ENCODE data around the gene TAPT1.
"Not testable (repeated sequence)": the region's sequence is repeated elsewhere in the genome, so short reads cannot be mapped to it uniquely, and the experiment has no call there.

The TAPT1 gene

GRCh38 chr4:16186986-16187385 lies 39.3 kb downstream of the TAPT1 start:
- no peak for DNase-seq (ENCODE audit: low read depth, low spot score)

GRCh38 chr4:16183604-16184003 lies 42.7 kb downstream of the TAPT1 start:
- DNase-seq (ENCODE audit: low read depth, low spot score), result no peak

GRCh38 chr4:16176621-16177020 lies 49.6 kb downstream of the TAPT1 start:
- DNase-seq (ENCODE audit: low read depth, low spot score), result no peak

DNA sequence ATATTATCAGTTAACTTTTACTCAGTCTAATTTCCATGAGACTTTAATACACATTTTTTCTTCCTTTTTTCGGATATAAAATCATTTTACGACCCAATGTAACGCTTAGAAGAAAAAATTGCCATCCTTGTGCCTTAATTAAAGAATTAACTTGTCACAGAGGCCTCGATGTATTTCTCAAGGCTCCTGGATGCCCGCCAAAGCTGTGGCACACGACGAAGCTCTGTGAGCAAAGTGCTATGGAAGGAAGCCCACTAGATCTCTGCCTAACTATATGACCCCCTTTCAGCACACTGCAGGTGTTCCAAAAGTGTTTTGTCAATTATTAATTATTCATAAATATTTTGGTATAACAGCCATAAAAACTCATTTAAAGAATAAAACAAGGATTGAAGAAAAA lies 54.4 kb downstream of the TAPT1 start:
- no peak for DNase-seq (ENCODE audit: low read depth, low spot score)

DNA sequence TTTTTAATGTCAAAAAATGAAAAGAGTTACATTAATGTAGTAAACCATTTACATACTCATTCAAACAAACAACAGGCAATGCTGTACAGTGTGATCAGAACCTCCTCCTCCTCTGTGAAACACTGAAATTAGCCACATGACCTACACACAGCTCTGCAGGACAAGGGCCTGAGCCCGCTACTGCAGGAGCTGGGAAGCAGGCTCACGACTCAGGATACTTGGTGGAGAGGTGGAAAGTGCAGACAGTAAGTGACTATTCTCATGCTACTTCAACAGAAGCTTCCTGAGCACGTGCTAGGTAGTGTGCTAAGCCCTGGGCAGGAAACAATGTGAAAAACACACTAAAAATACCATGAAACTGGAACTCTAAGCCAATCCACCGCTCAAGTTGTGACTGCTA lies 56.8 kb downstream of the TAPT1 start:
- no peak for DNase-seq (ENCODE audit: low read depth, low spot score)

DNA sequence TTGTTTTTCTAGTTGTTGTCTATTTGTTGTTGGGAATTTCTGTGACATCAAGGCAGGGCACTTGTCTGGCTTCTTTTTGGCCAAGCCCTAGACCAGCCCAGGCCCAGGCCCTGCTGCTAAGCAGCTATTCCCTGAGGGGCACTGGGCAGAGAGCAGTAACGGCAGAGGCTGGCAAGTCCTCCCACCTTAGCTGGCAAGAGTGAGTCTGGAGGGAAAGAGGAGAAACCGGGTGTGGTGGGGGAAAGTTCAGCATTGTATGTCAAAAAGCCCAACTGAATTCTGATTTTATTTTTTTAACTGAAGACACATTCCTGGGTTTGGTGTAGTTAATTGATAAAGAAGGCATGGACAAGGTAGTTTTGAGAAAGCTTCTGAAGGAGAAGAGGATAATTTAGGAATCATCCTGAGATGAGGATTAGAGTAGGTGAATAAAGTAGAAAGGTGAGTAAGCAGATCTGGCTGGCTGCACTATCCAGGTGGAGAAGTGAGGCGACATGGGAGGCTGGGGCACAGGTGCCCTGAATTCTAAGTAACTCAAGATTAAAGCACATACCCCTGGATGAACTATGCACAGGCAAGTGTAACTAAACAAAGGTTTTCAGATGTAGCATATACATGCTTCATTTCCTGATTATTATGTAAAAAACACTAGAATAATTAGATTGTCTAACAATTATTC lies 57.4 kb downstream of the TAPT1 start:
- DNase-seq (ENCODE audit: low read depth, low spot score), result no peak

DNA sequence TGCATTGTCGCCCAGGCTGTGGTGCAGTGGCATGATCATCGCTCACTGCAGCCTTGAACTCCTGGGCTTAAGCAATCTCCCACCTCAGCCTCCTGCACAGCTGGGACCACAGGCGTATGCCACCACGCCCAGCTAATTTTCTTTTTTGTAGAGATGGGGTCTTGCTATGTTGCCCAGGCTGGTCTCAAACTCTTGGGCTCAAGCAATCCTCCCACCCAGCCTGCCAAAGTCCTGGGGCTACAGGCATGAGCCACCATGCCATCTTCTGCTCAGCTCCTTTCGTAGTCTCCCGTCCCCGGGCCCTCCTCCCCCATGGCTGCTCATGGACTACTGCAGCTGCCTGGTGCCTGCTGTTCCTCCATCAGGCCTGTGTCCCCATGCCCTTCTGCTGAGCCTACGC lies 58.1 kb downstream of the TAPT1 start:
- DNase-seq (ENCODE audit: low read depth, low spot score), result no peak

DNA sequence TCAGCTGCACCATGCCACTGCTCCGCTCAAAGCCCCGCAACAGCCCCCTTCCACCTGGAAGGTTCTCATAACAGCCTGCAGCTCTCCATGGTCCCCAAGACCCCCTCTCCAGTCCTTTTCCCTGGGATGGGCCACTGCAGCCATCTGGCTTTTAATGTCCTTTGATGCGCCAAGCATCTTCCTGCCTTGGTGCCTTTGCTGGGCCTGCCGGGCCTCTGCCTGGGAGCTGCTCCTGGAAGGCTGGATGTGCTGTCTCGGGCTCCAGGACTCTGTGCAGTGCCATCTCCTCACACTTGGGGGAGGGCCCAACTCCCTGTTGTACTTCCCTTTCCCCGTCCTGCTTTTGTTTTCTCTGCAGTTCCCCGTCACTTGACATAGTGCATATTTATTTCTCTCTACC lies 60.3 kb downstream of the TAPT1 start:
- DNase-seq (ENCODE audit: low read depth, low spot score), result no peak

DNA sequence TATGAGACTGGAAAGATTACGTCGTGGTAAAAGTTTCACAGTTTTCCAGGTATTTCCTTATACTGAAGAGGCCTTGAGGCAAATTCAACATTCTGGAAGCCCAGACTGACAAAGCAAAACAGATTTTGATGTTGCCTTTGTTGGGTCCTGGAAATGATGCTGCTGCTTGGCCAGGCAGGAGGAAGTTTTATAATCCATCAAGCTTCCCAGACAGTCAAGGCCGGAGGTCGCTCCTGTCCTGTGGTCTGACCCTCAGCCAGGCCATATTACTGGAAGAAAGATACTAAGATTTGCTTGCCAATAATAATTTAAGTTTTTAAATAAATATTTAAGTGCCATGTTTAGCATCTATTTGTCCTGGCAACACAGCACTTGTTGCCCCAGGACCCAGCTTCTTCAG lies 63.4 kb downstream of the TAPT1 start:
- DNase-seq (ENCODE audit: low read depth, low spot score), result no peak

- DNase-seq (ENCODE audit: low read depth, low spot score), result no peak
Observed at GRCh38 chr4:16161851-16162408, 64.3 kb downstream of the TAPT1 start.

DNA sequence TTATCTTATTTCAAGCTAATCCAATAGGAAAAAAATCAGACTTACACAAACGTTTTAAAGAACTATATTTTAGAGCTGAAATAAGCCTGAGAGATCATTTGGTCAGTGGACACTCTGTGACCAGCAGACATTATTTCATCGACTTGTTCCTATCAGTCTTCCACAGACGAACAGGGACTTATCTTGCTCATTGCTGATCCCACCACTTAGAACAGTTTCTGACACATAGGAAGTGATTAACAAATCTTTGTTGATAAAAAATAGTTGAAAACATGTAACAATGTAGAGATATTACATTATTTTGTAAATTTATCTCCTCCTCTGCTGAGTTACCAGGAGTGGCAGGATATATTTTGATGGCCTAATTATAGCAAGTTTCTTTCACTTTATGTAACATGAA lies 65.8 kb downstream of the TAPT1 start:
- DNase-seq (ENCODE audit: low read depth, low spot score), result no peak

DNA sequence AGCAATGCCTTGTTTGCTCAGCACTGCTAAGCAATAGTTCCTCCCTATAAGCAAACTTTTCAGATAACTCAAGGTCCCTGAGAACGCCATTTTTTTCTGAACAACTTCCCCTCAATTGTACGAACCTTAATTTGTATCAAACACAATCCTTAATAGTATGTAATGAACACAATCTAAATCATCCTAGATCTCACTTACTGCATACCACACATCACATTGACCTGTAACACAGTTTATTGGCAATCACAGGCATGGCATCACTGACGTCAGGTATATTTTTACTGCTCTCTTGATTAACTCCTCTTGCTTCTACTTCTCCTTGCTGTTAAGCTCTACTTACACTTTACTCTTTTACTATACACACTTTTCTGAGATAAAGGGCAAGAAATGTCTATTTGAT lies 67.0 kb downstream of the TAPT1 start:
- no peak for DNase-seq (ENCODE audit: low read depth, low spot score)

DNA sequence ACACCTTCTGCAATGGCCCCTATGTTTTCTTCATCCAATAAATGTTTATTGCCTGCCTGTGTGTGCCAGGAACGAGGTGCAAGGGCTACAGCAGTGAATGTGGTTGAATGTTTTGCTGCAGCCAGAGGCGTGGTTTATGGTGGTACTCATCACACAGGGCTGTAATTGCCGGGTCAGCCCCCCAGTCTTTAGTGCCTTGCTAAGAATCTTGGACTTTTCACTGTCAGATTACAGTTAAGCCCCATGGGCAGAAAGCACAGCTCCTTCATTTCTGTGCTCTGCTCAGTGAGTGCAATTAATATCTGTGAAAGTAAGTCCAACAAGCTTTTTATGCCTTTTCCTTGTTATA lies 67.8 kb downstream of the TAPT1 start:
- DNase-seq (ENCODE audit: low read depth, low spot score), result no peak

- DNase-seq (ENCODE audit: low read depth, low spot score), result no peak
Observed at GRCh38 chr4:16157609-16158503, 68.4 kb downstream of the TAPT1 start.

- DNase-seq (ENCODE audit: low read depth, low spot score), result no peak
Observed at GRCh38 chr4:16155528-16156169, 70.6 kb downstream of the TAPT1 start.

DNA sequence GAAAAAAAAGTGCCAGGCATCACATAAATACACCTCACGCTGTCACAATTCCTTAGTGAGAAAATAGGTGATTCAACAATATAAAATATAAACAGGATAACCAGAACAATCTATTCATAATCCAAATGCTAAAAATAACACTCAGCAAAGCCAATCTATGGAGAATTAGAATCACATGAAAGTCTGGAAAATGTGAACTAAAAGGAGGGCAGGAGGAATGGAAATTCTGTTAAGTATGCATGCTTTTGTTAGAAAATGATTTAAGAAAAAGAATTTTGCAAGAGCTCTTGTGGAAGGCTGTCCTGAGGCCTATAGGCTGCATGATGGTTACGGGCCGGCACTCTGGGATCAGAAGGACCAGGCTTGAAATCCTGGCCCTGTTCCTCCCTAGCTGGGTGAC lies 71.8 kb downstream of the TAPT1 start:
- DNase-seq (ENCODE audit: low read depth, low spot score), result no peak

GRCh38 chr4:16150716-16151115 lies 75.6 kb downstream of the TAPT1 start:
- no peak for DNase-seq (ENCODE audit: low read depth, low spot score)

GRCh38 chr4:16144913-16145312 lies 81.4 kb downstream of the TAPT1 start:
- DNase-seq (ENCODE audit: low read depth, low spot score), result not testable (repeated sequence)

DNA sequence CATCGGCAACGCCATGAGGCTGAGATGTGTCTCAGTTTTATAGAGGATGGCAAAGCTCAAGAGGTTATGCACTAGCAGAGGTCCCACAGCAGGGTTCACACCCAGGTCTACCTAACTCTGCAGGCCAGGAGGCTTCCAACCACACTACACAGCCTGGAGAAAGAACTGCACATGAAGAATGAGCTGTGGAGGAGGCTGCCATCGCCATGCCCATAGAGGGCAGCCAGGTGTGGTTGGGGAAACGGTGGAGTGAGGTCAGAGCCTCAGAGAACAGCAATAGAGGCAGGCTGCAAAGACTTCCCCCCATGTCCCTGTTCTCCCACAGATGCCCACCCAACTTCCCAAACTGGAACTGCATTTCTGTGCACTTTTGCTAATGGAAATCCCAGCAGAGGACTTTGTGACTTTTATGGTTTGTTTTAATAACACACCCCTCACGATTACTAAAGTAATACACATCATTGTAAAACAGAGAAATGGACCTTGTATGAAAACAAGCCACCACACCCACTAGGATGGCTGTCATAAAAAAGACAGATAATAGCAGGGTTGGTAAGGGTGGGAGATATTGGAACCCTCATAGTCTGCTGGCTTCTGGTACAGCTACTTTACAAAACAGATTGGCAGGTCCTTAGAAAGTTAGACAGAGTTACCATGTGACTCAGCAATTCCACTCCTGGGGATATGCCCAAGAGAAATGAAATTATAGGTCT lies 83.5 kb downstream of the TAPT1 start:
- no peak for DNase-seq (ENCODE audit: low read depth, low spot score)

DNA sequence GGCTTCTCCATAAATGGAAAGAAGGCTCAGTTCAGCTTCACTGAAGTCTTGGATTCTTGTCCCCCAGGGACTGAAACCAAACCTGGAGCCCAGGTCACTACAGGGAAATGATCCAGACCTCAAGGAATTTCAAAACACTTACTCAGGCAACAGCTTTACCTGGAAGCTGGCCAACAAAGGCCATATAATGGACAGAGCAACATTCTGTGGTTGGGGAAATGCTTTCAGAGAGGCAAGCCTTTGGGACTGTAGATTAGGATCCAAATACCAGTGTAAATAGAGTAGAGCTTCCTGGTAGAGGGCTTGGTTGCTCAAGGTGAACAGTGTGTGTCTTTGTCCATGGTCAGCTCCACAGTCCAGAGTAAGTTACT lies 85.4 kb downstream of the TAPT1 start:
- DNase-seq (ENCODE audit: low read depth, low spot score), result no peak

- no peak for DNase-seq (ENCODE audit: low read depth, low spot score)
Observed at GRCh38 chr4:16140231-16140878, 85.9 kb downstream of the TAPT1 start.

All from iPS DF 19.7 (cell line).